GM12864 (cell line): ENCODE results near the gene NLRP3.

Source experiments
- DNase-seq: peaks from one replicate; pipeline ENCODE4 v3.0.0-alpha.2; 2011; ENCODE audit warnings: low read depth
- H3K4me3 ChIP-seq: 2 replicates; pipeline ENCODE4 v1.5.1; 2011; ENCODE audit warnings: mild to moderate bottlenecking, low read depth, low read length, control low read depth
- CTCF ChIP-seq: IDR thresholded peaks from 2 replicates; pipeline ENCODE4 v1.5.1; 2011; ENCODE audit warnings: low read depth, mild to moderate bottlenecking, moderate library complexity, low read length, control low read depth, inconsistent platforms; ENCODE audit errors: missing control alignments

The NLRP3 gene

DNA sequence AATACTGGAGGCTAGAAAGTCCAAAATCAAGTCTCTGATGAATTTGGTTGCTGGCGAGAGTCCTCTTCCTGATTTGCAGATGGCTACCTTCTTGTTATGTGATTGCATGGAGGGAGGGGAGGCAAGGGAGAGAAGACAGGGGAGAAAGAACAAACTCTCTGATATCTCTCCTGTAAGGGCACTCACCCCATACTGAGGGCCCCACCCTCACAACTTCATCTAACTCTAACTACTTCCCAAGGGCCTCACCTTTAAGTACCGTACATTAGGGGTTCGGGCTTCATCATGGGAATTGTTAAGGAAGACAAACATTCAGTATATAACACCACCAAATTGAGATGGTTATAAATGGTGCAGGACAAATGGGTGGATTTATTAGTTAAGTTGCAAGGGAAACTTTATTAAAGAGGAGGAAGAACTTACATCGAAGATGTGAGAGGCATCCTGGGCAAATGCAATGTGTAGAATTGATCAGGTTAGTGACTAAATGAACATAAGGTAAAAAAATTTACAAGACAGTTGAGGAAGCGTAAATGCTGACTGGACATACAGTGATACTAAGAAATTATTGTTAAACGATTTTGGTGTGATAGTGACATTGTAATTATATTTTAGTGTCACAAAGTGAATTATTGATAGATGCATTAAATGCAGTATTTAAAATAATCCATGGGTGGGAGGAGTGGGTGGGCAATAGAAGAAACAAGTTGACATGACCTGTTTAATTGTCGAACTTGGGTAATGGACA is 31.4 kb downstream of the NLRP3 start:
- TF ChIP-seq CTCF, result no peak
- no peak overlapping the region for H3K4me3 ChIP-seq

DNA sequence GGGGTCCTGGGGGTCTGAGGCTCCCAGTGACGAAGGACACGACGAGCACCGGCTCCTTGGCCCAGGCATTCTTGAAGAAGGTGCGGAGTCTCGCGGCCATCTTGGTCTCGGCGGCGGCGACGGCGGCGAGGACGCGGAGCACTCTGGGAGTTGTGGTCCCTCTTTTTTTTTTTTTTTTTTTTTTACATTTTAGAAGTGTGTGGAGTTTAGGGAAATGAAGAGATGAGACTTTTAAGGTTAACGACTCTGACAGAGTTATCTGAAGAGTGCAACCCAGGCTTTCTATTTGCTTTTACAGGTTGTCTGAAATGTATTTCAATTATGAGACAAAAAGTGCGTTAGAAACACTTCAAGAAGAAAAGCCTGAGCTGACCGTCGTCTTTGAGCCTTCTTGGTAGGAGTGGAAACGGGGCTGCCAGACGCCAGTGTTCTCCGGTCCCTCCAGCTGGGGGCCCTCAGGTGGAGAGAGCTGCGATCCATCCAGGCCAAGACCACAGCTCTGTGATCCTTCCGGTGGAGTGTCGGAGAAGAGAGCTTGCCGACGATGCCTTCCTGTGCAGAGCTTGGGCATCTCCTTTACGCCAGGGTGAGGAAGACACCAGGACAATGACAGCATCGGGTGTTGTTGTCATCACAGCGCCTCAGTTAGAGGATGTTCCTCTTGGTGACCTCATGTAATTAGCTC is 32.3 kb downstream of the NLRP3 start:
- no peak for TF ChIP-seq CTCF
- DNase-seq, result no peak
- H3K4me3 ChIP-seq, result no peak overlapping the region

More for the DNA sequence above, 31.4 kb downstream of the NLRP3 start:
- no peak for DNase-seq

GRCh38 chr1:247451388-247452010 is 35.5 kb downstream of the NLRP3 start:
- DNase-seq, result no peak
- no peak overlapping the region for H3K4me3 ChIP-seq
- no peak for TF ChIP-seq CTCF

GRCh38 chr1:247452447-247453039 is 36.6 kb downstream of the NLRP3 start:
- no peak for TF ChIP-seq CTCF
- no peak overlapping the region for H3K4me3 ChIP-seq
- DNase-seq, result no peak

DNA sequence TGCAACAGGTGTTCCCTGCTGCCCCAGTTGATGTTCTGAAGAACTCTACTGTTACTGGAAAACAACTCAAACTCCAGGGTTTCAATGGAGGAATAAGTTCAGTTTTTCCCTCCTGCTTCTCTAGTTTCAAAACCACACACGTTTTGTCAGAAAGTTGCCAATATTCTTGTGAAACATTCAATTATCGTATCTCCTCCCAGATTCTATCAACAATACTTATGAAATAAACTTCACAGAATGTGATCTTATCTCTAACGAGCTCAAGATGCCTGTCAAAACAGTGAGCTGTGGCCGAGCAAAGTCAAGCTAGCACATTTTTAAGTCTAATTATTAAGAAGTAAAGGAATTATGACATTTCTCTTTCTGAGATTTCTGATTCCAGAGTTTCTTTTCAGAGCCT is 37.3 kb downstream of the NLRP3 start:
- TF ChIP-seq CTCF, result no peak
- no peak for DNase-seq
- no peak overlapping the region for H3K4me3 ChIP-seq

DNA sequence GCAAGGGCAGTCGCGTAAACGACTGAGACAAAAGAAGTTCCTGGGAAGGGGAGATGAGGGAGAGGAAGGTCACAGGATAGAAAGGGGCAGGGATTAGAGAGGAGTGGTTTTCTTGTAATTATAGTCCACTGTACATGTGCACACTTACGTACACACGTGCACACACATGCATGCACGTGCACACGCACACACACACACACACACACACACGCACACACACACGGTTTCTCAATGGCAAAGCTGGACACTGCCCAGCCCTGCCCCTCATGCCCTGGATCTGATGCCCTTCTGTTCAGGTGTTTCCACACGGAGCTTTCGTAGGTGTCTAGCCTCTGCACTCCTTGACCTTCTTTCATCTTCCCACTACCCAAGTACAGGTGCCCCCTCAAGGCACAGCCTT is 38.0 kb downstream of the NLRP3 start:
- DNase-seq, result no peak
- no peak for TF ChIP-seq CTCF
- H3K4me3 ChIP-seq, result no peak overlapping the region
